ENCODE data around the gene IFITM1. TPM values are rescaled to one million over a fixed set of nuclear protein-coding genes. Genes with fewer than 3 reads are reported as not detected.

Gene IFITM1
- total and polyA plus RNA-seq, 2 donors from 2014 or later, result 248 to 440 TPM

DNA sequence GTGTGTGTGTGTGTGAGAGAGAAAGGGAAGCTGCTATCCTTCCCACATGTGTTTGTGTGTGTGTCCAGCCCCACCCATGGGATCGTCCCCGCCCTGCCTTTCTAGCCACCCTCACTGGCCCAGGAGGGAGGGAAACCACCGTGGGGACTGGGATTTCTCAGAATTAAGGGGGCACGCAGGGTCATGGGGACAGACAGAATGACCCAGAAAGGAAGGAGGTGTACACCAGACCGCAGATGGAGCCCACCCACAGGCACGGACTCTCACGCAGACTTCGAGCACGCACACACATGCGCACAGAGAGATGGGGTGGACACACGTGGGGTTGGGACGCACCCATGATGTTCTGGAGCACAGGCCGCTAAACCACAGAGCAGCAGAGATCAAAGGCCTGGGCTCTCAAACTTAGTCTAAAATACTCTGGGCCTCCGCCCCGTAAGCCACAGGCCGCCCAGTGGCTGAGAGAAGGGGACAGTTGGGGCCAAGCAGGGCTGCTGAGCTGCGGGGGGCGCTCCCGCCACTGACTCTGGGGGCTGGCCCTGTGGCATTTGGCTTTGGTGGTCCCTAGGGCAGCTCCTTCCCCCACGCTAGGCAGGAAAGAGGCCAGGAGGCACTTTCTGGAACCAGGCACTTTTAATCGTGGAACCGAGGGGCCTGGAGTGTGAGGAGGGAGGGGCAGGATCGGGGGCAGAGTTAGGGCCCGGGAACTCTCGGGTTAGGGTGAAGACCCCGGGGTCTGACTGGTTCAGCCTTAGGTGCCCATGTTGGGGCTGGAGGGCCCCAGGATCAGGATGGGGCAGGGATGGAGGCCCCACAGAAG is 16.0 kb upstream of the IFITM1 start:
- intact Hi-C loops (cut with DNase I), result no loop called here
- H3K27ac ChIP-seq (ENCODE audit: low read depth in 2 of 2, low read length in 2 of 2), result no peak overlapping the region

DNA sequence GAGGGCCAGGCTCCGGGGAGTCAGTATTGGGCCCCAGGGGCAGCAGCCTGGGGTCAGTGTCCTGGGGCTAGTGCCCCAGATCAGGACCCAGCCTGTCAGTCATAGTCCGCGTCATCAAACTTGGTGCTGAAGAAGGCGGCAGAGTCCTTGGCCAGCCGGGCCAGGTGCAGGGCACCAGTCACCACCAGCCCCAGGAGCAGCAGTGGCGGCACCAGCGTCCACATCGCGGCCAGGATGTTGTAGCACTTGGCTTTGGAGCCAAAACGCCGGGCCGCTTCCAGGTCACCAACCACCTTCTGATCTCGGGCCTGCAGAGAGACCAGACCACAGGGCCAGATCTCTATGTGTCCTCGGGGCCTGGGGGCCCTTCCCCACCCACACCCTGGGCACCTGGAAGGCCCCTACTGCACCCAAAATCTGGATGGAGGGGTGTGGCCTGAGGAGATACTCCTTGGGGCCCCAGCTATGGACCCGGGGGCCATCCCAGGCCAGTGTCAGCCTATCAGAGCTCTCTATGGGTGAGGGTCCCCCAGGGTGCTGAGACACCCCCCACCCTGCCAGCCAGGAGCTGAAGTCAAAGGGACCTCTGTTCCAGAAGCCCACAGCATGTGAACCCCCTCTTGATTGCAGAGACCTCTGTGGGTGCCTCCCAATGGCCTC is 15.3 kb upstream of the IFITM1 start:
- Histone ChIP-seq H3K27ac (ENCODE audit: low read depth in 2 of 2, low read length in 2 of 2) (no peak overlapping the region), H3K9me3 (ENCODE audit: control insufficient read depth in 2 of 3, insufficient read depth in 1 of 3, low read length in 3 of 3) (no peaks in the 10 kb centered on the region), H3K27me3 (ENCODE audit: control insufficient read depth, insufficient read depth, low read length) (no peaks in the 10 kb centered on the region), H3K4me3 (ENCODE audit: low read length in 3 of 3) (no peak overlapping the region), H3K36me3 (ENCODE audit: control insufficient read depth in 2 of 3, insufficient read depth in 3 of 3, low read length in 3 of 3) (no peaks in the 10 kb centered on the region), H3K4me1 (ENCODE audit: control insufficient read depth in 2 of 3, insufficient read depth in 2 of 3, low read depth in 1 of 3, low read length in 3 of 3) (no peaks in the 10 kb centered on the region), H3K9ac (ENCODE audit: low read length in 3 of 3) (no peak overlapping the region)
- intact Hi-C loops (cut with DNase I), result no loop called here
- DNase-seq (peak in 2 of 5 donors; percentile 52 to 67), FAIRE-seq (no peak)
- TF ChIP-seq, protein P1, sequence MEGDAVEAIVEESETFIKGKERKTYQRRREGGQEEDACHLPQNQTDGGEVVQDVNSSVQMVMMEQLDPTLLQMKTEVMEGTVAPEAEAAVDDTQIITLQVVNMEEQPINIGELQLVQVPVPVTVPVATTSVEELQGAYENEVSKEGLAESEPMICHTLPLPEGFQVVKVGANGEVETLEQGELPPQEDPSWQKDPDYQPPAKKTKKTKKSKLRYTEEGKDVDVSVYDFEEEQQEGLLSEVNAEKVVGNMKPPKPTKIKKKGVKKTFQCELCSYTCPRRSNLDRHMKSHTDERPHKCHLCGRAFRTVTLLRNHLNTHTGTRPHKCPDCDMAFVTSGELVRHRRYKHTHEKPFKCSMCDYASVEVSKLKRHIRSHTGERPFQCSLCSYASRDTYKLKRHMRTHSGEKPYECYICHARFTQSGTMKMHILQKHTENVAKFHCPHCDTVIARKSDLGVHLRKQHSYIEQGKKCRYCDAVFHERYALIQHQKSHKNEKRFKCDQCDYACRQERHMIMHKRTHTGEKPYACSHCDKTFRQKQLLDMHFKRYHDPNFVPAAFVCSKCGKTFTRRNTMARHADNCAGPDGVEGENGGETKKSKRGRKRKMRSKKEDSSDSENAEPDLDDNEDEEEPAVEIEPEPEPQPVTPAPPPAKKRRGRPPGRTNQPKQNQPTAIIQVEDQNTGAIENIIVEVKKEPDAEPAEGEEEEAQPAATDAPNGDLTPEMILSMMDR (IDR thresholded peaks at IDR 0.05; ENCODE audit: borderline replicate concordance, extremely low read depth, insufficient read depth), result no peak

More for the DNA sequence above, 16.0 kb upstream of the IFITM1 start:
- Histone ChIP-seq H3K9ac (ENCODE audit: low read length in 3 of 3) (no peak overlapping the region), H3K27me3 (ENCODE audit: control insufficient read depth, insufficient read depth, low read length) (no peaks in the 10 kb centered on the region), H3K4me1 (ENCODE audit: control insufficient read depth in 2 of 3, insufficient read depth in 2 of 3, low read depth in 1 of 3, low read length in 3 of 3) (no peaks in the 10 kb centered on the region), H3K36me3 (ENCODE audit: control insufficient read depth in 2 of 3, insufficient read depth in 3 of 3, low read length in 3 of 3) (no peaks in the 10 kb centered on the region), H3K4me3 (ENCODE audit: low read length in 3 of 3) (no peak overlapping the region), H3K9me3 (ENCODE audit: control insufficient read depth in 2 of 3, insufficient read depth in 1 of 3, low read length in 3 of 3) (no peaks in the 10 kb centered on the region)
- TF ChIP-seq, protein P1 (IDR thresholded peaks at IDR 0.05; ENCODE audit: borderline replicate concordance, extremely low read depth, insufficient read depth), result no peak
- DNase-seq (peak in 2 of 5 donors; percentile 39 to 73), FAIRE-seq (no peak)

DNA sequence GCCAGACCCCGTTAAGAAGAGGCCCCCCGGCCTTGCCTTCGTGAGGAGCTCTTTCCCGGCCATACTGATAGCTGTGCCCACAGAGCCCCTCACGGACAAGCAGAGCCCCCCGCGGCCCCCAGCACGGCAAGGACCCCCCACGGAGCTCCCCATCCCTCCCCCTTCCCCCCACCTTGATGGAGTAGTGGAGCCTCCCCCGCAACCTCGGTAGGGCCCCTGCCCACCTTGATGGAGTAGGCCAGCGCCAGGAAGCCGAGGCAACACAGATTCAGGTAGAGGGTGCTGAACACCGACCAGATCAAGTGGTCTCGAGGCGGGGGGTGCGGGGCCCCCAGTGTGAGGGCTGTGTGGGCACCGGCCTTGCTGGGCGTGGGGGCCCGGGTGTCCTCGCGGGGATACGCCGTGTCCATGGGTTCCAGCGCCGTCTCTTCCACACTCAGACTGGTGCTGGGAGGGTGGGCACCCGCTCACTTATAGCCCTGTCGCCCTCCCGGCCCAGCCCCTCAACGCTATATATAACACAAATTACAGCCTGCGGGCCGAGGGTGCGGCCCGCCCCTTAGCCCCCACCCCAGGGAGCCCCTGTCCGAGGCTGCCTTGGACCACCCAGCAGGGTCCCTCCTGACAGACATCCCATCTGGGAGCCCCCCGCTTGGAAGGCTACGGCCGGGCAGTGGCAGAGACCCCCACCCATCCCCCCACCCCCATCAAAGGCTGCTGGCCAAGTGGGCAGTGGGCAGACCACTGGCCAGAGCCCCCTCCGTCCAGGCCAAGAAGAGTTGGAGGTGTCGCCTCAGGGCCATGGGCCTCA is 14.6 kb upstream of the IFITM1 start, which contains the start of gene IFITM5:
Gene IFITM5 (minus strand): TSS at position 446 of the 811 bp plus-strand sequence. CDS start 36 bp downstream, at position 410.
- intact Hi-C loops (cut with DNase I), result no loop called here
- H3K27me3 ChIP-seq (ENCODE audit: control insufficient read depth, insufficient read depth, low read length), result no peaks in the 10 kb centered on the region
- FAIRE-seq, result no peak
- no peak within 1 kb of the TSS for H3K9ac ChIP-seq (ENCODE audit: low read length in 3 of 3)
- H3K27ac ChIP-seq (ENCODE audit: low read depth in 2 of 2, low read length in 2 of 2), result no peak within 1 kb of the TSS
- TF ChIP-seq, protein P1 (IDR thresholded peaks at IDR 0.05; ENCODE audit: borderline replicate concordance, extremely low read depth, insufficient read depth), result no peak
- no peaks in the 10 kb centered on the region for H3K36me3 ChIP-seq (ENCODE audit: control insufficient read depth in 2 of 3, insufficient read depth in 3 of 3, low read length in 3 of 3)
- peak in 1 of 5 donors; percentile 72 for DNase-seq
- H3K4me1 ChIP-seq (ENCODE audit: control insufficient read depth in 2 of 3, insufficient read depth in 2 of 3, low read depth in 1 of 3, low read length in 3 of 3), result no peaks in the 10 kb centered on the region
- H3K9me3 ChIP-seq (ENCODE audit: control insufficient read depth in 2 of 3, insufficient read depth in 1 of 3, low read length in 3 of 3), result no peaks in the 10 kb centered on the region
- H3K4me3 ChIP-seq (ENCODE audit: low read length in 3 of 3), result no peak within 1 kb of the TSS

Measured in kidney (tissue), 14 donors.